GM12872 (cell line): ENCODE results near the gene MDH1B.

Experiments used
- CTCF ChIP-seq: IDR thresholded peaks from 3 replicates; pipeline ENCODE4 v1.5.1; 2011; ENCODE audit warnings: low read depth, mild to moderate bottlenecking, low read length, moderate library complexity; ENCODE audit not compliant: insufficient read depth

Gene MDH1B

DNA sequence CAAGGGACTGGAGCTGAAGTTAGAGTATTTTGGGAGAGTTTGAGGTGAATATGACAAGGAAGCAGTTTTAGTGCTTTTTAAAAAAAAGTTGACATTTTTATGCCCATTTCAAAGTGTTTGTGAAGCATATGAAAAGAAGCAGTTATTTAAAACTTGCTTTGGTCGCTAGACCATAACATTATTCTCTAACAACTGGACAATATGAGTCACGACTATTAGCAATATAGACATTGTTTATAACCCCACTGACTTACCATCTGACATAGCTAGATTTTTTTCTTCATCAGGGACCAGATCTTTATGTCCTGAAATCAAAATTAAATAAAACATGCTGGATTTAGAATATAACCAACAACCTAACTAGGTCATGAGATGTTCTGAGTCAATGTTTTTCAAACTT is 24.3 kb downstream of the MDH1B start:
- no peak for TF ChIP-seq CTCF

DNA sequence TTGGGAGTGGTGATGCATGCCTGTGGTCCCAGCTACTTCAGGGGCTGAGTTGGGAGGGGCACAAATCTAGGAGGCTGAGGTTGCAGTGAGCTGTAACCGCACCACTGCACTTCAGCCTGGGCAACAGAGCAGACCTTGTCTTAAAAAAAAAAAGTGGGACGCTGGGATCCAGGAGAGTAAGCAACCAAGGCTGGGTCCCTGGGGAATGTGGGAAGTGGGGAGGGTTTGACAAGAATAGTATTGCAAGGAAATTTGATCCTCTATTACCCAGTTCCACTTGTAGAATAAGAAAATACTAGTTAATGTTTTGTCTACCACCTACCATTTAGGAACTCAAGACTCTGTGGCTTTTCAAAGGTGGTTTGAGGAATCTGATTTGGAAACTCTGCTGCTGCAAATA is 25.9 kb downstream of the MDH1B start:
- no peak for TF ChIP-seq CTCF

GRCh38 chr2:206736935-206737334 is 28.2 kb downstream of the MDH1B start:
- no peak for TF ChIP-seq CTCF

DNA sequence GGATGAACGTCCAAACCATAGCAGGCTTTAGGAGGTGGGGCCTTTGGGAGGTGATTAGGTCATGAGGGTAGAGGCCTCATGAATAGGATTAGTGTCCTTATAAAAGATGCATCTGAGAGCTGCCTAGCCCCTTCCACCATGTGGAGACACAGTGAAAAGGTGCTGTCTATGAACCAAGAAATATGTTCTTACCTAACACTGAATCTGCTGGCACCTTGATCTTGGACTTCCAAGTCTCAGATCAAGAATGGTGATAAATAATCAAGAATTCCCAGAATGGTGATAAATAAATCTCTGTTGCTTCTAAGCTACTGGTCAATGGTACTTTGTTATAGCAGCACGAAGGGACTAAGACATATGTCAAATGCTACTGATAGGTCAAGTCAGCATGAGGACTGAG is 31.8 kb downstream of the MDH1B start:
- TF ChIP-seq CTCF = no peak

GRCh38 chr2:206728277-206729199 is 36.6 kb downstream of the MDH1B start:
- TF ChIP-seq CTCF = no peak

DNA sequence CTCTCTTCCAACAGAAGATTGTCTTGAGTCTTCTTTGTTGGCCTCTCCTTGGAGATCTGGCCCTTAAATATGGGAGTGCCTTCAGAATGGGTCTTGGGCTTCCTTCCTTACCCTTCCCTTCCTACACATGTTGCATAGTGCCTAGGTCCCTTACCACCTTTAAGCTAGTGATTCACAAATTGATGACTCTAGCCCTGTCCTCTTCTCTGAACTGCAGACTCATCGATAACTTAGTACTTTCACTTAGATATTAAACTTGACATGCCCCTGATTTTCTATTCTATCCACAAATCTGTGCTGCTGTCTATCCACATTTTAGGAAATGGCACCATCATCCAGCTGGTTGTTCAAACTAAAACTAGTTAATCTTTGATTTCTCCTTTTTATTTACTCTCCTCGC is 37.8 kb downstream of the MDH1B start:
- TF ChIP-seq CTCF = no peak

GRCh38 chr2:206723288-206723687 is 41.8 kb downstream of the MDH1B start:
- TF ChIP-seq CTCF = no peak
